Body of pancreas (tissue), 4 donors: ENCODE results near the gene SPRR2B.

ENCODE experiments used
- POLR2A ChIP-seq, 3 donors: fragments of 450-650 bp; IDR thresholded peaks; one replicate each; pipeline ENCODE4 v1.6.1; 2016; ENCODE audit warnings: antibody characterized with exemption in 3 of 3, mild to moderate bottlenecking in 2 of 3
- TF ChIP-seq, protein P1 (sequence below), 7 experiments: fragments of 450-650 bp in 4 of 7; fragments of 200-600 bp in 3 of 7; sonication (generic) in 3 of 7; IDR thresholded peaks; one replicate each; pipeline ENCODE4 v1.5.1; 2016 to 2019; ENCODE audit warnings: antibody characterized with exemption in 7 of 7

DNA sequence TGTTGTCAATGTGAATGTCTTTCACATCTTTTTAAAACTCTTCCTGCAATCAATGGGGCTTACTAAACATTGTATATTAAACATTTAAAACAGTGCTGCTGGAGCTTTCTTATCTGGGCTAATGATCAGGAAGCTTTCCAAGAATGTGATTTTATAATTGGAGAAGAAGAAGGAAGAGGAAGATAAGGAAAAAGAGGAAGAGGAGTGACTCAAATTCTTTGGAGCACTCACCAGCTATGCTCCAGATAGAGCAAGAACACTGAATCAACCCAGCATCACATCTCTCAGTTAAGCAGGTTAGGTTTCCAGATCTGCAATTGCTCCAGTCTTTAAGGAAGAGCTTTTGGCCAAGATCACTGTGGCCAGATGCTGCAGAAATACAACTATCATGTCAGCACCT, 24.4 kb upstream of the SPRR2B start:
- TF ChIP-seq, protein P1, sequence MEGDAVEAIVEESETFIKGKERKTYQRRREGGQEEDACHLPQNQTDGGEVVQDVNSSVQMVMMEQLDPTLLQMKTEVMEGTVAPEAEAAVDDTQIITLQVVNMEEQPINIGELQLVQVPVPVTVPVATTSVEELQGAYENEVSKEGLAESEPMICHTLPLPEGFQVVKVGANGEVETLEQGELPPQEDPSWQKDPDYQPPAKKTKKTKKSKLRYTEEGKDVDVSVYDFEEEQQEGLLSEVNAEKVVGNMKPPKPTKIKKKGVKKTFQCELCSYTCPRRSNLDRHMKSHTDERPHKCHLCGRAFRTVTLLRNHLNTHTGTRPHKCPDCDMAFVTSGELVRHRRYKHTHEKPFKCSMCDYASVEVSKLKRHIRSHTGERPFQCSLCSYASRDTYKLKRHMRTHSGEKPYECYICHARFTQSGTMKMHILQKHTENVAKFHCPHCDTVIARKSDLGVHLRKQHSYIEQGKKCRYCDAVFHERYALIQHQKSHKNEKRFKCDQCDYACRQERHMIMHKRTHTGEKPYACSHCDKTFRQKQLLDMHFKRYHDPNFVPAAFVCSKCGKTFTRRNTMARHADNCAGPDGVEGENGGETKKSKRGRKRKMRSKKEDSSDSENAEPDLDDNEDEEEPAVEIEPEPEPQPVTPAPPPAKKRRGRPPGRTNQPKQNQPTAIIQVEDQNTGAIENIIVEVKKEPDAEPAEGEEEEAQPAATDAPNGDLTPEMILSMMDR (IDR thresholded peaks at IDR 0.05), result no peak
- TF ChIP-seq POLR2A (IDR thresholded peaks at IDR 0.05), result no peak
